ENCODE results near the gene IFNA2.

IFNA2 gene

DNA sequence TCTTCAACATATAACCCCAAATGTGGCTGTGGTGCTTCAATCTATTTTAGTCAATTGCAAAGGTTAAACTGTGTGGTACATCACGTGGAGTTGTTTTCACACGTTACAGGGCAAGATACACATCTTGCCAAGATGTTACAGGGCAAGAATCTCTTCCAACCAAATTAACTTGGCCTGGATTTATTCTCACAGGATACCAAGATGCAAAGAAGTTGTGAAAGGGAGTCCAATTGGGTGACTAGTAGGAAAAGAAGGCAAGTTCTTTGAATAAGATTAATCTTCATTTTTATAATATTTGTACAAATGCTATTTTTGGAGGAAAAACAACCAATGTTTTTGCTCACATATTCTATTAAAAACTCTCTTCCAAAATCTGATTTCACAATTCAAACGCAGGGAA, 18.9 kb upstream of the IFNA2 start:
- TF ChIP-seq, protein P1, sequence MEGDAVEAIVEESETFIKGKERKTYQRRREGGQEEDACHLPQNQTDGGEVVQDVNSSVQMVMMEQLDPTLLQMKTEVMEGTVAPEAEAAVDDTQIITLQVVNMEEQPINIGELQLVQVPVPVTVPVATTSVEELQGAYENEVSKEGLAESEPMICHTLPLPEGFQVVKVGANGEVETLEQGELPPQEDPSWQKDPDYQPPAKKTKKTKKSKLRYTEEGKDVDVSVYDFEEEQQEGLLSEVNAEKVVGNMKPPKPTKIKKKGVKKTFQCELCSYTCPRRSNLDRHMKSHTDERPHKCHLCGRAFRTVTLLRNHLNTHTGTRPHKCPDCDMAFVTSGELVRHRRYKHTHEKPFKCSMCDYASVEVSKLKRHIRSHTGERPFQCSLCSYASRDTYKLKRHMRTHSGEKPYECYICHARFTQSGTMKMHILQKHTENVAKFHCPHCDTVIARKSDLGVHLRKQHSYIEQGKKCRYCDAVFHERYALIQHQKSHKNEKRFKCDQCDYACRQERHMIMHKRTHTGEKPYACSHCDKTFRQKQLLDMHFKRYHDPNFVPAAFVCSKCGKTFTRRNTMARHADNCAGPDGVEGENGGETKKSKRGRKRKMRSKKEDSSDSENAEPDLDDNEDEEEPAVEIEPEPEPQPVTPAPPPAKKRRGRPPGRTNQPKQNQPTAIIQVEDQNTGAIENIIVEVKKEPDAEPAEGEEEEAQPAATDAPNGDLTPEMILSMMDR (IDR thresholded peaks at IDR 0.05; ENCODE audit: low read depth, low read length) = no peak
- H3K4me3 ChIP-seq (replicated peaks in 1 of 2; ENCODE audit: low read depth in 2 of 2, low read length in 2 of 2) = no peak overlapping the region
- no peak for DNase-seq (ENCODE audit: low read depth in 2 of 2)

GRCh38 chr9:21402386-21403251, 17.4 kb upstream of the IFNA2 start:
- TF ChIP-seq, protein P1 (IDR thresholded peaks at IDR 0.05; ENCODE audit: low read depth, low read length) = no peak
- no peak for DNase-seq (ENCODE audit: low read depth in 2 of 2)
- H3K4me3 ChIP-seq (replicated peaks in 1 of 2; ENCODE audit: low read depth in 2 of 2, low read length in 2 of 2) = peak overlapping the region in 1 of 2 donors; percentile 8

DNA sequence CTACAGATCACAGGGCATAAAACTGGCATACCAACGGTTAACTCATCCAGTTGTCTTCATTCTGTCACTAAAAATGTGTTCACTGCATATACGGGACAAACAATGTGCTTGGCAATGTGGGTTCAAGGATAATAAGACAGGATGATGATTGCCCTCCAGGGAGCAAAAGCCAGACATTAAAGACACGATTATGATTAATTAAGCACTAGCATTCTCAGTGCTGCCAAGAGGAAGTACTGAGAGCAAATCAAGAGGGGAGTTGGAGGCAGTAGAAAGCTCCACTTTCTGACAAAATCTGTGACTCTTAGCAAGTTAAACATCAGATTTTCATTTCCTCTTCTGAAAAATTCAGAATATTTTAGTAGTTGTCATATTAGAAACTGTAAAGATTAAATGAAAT, 14.8 kb upstream of the IFNA2 start:
- no peak overlapping the region for H3K4me3 ChIP-seq (replicated peaks in 1 of 2; ENCODE audit: low read depth in 2 of 2, low read length in 2 of 2)
- no peak for DNase-seq (ENCODE audit: low read depth in 2 of 2)
- TF ChIP-seq, protein P1 (IDR thresholded peaks at IDR 0.05; ENCODE audit: low read depth, low read length) = no peak

DNA sequence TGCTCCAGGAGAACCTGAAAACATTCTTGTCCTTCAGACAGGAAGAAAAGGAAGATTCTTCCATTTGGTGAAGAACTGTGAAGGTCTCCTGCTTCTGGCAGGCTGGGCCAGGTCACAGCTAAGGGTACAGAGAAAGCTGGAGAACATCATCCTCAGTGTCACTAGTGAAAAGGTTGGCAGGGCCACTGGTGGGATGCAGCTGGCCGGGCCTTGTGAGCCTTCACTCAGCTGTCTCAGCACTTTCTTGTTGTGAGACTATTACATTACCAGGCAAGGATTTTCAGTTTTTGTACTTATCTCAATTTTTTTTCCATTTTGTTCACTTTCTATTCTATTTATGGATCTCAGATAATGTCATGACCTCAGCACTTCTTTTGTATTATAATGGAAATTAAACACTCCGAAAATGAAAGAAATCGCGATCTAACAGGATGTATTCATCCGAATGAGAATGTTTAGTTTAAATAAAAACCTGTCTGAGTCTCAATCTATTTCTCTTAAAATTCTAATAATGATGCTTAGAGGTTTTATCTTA, 13.8 kb upstream of the IFNA2 start:
- no peak for DNase-seq (ENCODE audit: low read depth in 2 of 2)
- H3K4me3 ChIP-seq (replicated peaks in 1 of 2; ENCODE audit: low read depth in 2 of 2, low read length in 2 of 2) = no peak overlapping the region
- TF ChIP-seq, protein P1 (IDR thresholded peaks at IDR 0.05; ENCODE audit: low read depth, low read length) = no peak

DNA sequence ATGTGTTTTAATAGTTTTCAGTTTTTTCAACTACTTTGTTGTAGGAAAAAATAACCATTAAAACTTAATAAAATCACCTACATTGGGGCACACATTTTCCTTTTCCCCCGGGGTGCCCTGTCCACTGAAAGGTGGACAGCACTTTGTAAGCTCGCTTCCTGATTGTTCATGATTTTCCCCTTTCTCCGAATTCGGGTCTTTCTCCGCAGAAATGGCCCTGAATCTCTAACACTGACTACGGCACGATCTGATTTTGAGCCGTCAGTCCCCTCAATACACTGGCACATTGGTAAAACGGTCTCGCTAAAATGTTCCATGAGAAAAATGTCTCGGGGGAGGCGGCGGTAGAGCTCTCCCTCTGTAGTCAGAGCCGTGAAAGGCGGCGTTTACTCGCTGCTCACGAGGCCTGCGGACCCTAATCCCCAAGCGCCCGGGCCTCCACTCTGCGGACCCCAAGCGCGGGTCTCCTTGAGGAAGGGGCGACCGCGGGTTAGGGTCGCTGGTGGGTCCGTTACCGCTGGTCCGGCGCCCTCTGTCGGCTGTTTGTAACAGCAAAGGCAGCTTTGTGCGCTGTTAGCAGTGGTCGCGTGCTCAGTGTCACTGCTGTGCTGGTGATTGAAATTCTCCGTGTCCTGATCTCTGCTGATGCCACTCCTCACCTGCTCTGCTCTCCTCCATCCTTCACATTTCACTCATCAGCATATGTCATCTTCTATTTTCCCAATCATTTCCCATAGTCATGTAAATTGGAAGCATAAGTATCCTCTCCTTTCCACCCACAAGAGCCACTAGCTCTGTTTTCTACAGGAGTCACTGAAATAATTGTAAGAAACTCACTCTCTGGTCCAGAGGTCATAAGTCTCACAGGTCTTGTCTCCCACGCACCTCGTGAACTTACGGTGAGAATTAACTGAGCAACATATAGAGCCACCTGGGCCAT, 10.8 kb upstream of the IFNA2 start:
- H3K4me3 ChIP-seq (replicated peaks in 1 of 2; ENCODE audit: low read depth in 2 of 2, low read length in 2 of 2) = peak overlapping the region; percentile 40 to 47
- TF ChIP-seq, protein P1 (IDR thresholded peaks at IDR 0.05; ENCODE audit: low read depth, low read length) = peak; percentile 82
- peak; percentile 15 to 28 for DNase-seq (ENCODE audit: low read depth in 2 of 2)

DNA sequence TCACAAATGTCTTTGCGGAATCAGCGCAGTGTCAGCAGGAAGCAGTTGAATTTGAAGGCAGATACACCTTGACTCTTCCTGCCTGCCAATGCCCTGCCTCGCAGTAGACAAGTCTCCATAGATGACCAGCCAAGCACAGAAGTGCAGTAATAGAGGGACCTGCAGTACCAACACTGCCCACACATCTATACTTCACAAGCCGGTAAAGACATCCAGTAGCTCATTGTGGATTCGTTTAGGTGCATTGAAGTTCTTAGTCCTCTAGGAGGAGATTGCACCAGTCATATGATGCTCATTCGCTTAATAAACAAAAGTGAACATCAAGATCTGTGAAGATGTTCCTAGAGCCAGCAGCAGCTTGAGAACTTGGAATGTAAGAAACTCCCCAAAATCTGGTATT, 7.1 kb upstream of the IFNA2 start:
- TF ChIP-seq, protein P1 (IDR thresholded peaks at IDR 0.05; ENCODE audit: low read depth, low read length) = peak; percentile 24
- peak in 1 of 2 donors; percentile 29 for DNase-seq (ENCODE audit: low read depth in 2 of 2)
- no peak overlapping the region for H3K4me3 ChIP-seq (replicated peaks in 1 of 2; ENCODE audit: low read depth in 2 of 2, low read length in 2 of 2)

All from cardiac fibroblast (primary cell).